ENCODE measurements around the gene FMO5.

GRCh38 chr1:147242449-147243227, 17.5 kb upstream of the FMO5 start, which contains the start of gene CHD1L:
- TF ChIP-seq, protein P1, sequence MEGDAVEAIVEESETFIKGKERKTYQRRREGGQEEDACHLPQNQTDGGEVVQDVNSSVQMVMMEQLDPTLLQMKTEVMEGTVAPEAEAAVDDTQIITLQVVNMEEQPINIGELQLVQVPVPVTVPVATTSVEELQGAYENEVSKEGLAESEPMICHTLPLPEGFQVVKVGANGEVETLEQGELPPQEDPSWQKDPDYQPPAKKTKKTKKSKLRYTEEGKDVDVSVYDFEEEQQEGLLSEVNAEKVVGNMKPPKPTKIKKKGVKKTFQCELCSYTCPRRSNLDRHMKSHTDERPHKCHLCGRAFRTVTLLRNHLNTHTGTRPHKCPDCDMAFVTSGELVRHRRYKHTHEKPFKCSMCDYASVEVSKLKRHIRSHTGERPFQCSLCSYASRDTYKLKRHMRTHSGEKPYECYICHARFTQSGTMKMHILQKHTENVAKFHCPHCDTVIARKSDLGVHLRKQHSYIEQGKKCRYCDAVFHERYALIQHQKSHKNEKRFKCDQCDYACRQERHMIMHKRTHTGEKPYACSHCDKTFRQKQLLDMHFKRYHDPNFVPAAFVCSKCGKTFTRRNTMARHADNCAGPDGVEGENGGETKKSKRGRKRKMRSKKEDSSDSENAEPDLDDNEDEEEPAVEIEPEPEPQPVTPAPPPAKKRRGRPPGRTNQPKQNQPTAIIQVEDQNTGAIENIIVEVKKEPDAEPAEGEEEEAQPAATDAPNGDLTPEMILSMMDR (IDR thresholded peaks at IDR 0.05): peak; percentile 80 to 97 (median 91)
- TF ChIP-seq POLR2A (IDR thresholded peaks at IDR 0.05): peak in 1 of 2 donors; percentile 61
